T-helper 2 cell (primary cell): ENCODE data around the gene EHMT2.

Experiments used
- DNase-seq, 5 experiments: peaks; one replicate each; pipeline versions ENCODE4 v3.0.0 to v3.0.0-alpha.2; 2012 to 2022

Gene EHMT2

GRCh38 chr6:31888276-31889258 is 8.9 kb downstream of the EHMT2 start:
- peak in 3 of 5 experiments; percentile 35 to 43 (median 42) for DNase-seq

GRCh38 chr6:31887173-31888007 is 10.1 kb downstream of the EHMT2 start:
- DNase-seq, result no peak

- DNase-seq, result no peak
Observed at GRCh38 chr6:31886541-31886991, 10.9 kb downstream of the EHMT2 start.

GRCh38 chr6:31884528-31885035 is 12.9 kb downstream of the EHMT2 start:
- DNase-seq, result no peak

- no peak for DNase-seq
Observed at GRCh38 chr6:31883676-31884075, 13.8 kb downstream of the EHMT2 start.

- DNase-seq, result no peak
Observed at GRCh38 chr6:31882344-31882743, 15.2 kb downstream of the EHMT2 start.

GRCh38 chr6:31881136-31881859 is 16.2 kb downstream of the EHMT2 start:
- DNase-seq, result no peak

- no peak for DNase-seq
Observed at GRCh38 chr6:31880616-31881015, 16.9 kb downstream of the EHMT2 start.

GRCh38 chr6:31879901-31880300 is 17.6 kb downstream of the EHMT2 start:
- DNase-seq, result no peak

GRCh38 chr6:31879143-31879542 is 18.4 kb downstream of the EHMT2 start:
- no peak for DNase-seq

GRCh38 chr6:31878726-31879125 is 18.8 kb downstream of the EHMT2 start, which contains the start of gene SLC44A4:
Gene SLC44A4, minus strand, starts transcription at chr6:31878997. Its CDS starts 17 bp downstream, at chr6:31878980.
- DNase-seq, result no peak

- no peak for DNase-seq
Observed at GRCh38 chr6:31878222-31878621, 19.3 kb downstream of the EHMT2 start.

- no peak for DNase-seq
Observed at GRCh38 chr6:31877651-31878161, 19.8 kb downstream of the EHMT2 start.

- DNase-seq, result no peak
Observed at GRCh38 chr6:31877125-31877650, 20.3 kb downstream of the EHMT2 start.

GRCh38 chr6:31876357-31876756 is 21.1 kb downstream of the EHMT2 start:
- DNase-seq, result no peak

GRCh38 chr6:31875877-31876276 is 21.6 kb downstream of the EHMT2 start:
- DNase-seq, result no peak

- DNase-seq, result no peak
Observed at GRCh38 chr6:31874836-31875572, 22.5 kb downstream of the EHMT2 start.

GRCh38 chr6:31874084-31874670 is 23.3 kb downstream of the EHMT2 start:
- DNase-seq, result no peak

- DNase-seq, result peak in 1 of 5 experiments; percentile 24
Observed at GRCh38 chr6:31871046-31871659, 26.3 kb downstream of the EHMT2 start.

GRCh38 chr6:31870385-31870921 is 27.0 kb downstream of the EHMT2 start:
- DNase-seq, result no peak
